ENCODE data around the gene PLN. TPM values are rescaled to one million over a fixed set of nuclear protein-coding genes. Genes with fewer than 3 reads are reported as not detected.

Gene PLN
- total and polyA plus RNA-seq, 9 donors: 1.5 to 110 (median 18.0) TPM

GRCh38 chr6:118554698-118555097 lies 6.6 kb downstream of the PLN start:
- H3K27me3 ChIP-seq: no peaks in the 10 kb centered on the region
- H3K4me1 ChIP-seq (ENCODE audit: insufficient read depth): no peaks in the 10 kb centered on the region
- no peak overlapping the region for H3K27ac ChIP-seq
- no peaks in the 10 kb centered on the region for H3K36me3 ChIP-seq
- no peaks in the 10 kb centered on the region for H3K9me3 ChIP-seq
- intact Hi-C loops (cut with DNase I): no loop called here
- TF ChIP-seq CTCF (IDR thresholded peaks at IDR 0.05) (no peak), POLR2A (IDR thresholded peaks at IDR 0.05) (no peak), EP300 (IDR thresholded peaks at IDR 0.05) (no peak)
- WGBS, 3 donors: 55 to 70% (median 68%) methylated on average over 1 of the region's 1 CpG
- H3K4me3 ChIP-seq: no peak overlapping the region
- no peak for DNase-seq

- Histone ChIP-seq H3K36me3 (no peaks in the 10 kb centered on the region), H3K4me1 (ENCODE audit: insufficient read depth) (no peaks in the 10 kb centered on the region), H3K4me3 (no peak overlapping the region), H3K9me3 (no peaks in the 10 kb centered on the region), H3K27me3 (no peaks in the 10 kb centered on the region), H3K27ac (no peak overlapping the region)
- TF ChIP-seq CTCF (IDR thresholded peaks at IDR 0.05) (no peak), EP300 (IDR thresholded peaks at IDR 0.05) (no peak), POLR2A (IDR thresholded peaks at IDR 0.05) (no peak)
- 64 to 67% (median 66%) methylated on average over 6 of the region's 6 CpGs for WGBS, 3 donors
- intact Hi-C loops (cut with DNase I): no loop called here
- DNase-seq: no peak
Observed at GRCh38 chr6:118558464-118559217, 10.5 kb downstream of the PLN start.

- no peaks in the 10 kb centered on the region for H3K9me3 ChIP-seq
- no peak overlapping the region for H3K27ac ChIP-seq
- H3K4me1 ChIP-seq (ENCODE audit: insufficient read depth): no peaks in the 10 kb centered on the region
- intact Hi-C loops (cut with DNase I): no loop called here
- no peak overlapping the region for H3K4me3 ChIP-seq
- H3K36me3 ChIP-seq: no peaks in the 10 kb centered on the region
- no peak for DNase-seq
- TF ChIP-seq CTCF (IDR thresholded peaks at IDR 0.05) (no peak), POLR2A (IDR thresholded peaks at IDR 0.05) (no peak), EP300 (IDR thresholded peaks at IDR 0.05) (no peak)
- H3K27me3 ChIP-seq: no peaks in the 10 kb centered on the region
Observed at GRCh38 chr6:118559659-118560058, 11.6 kb downstream of the PLN start.

- DNase-seq: no peak
- TF ChIP-seq CTCF (IDR thresholded peaks at IDR 0.05): no peak
- no peak for TF ChIP-seq POLR2A (IDR thresholded peaks at IDR 0.05)
- TF ChIP-seq EP300 (IDR thresholded peaks at IDR 0.05): no peak
- H3K36me3 ChIP-seq: no peaks in the 10 kb centered on the region
- no peak overlapping the region for H3K4me3 ChIP-seq
- H3K9me3 ChIP-seq: no peaks in the 10 kb centered on the region
- 40 to 55% (median 42%) methylated on average over 1 of the region's 1 CpG for WGBS, 3 donors
- intact Hi-C loops (cut with DNase I): no loop called here
- no peaks in the 10 kb centered on the region for H3K4me1 ChIP-seq (ENCODE audit: insufficient read depth)
- no peaks in the 10 kb centered on the region for H3K27me3 ChIP-seq
- no peak overlapping the region for H3K27ac ChIP-seq
Observed at GRCh38 chr6:118562248-118562647, 14.2 kb downstream of the PLN start.

Data from ovary (tissue), 9 donors.